Hematopoietic multipotent progenitor cell treated with erythropoietin and hydrocortisone succinate and interleukin-3 and kit ligand, for 17 days (in vitro differentiated cells): ENCODE measurements around the gene TBCEL.
"Not testable (repeated sequence)": the region's sequence is repeated elsewhere in the genome, so short reads cannot be mapped to it uniquely, and the experiment has no call there.

Experiments used
- DNase-seq: peaks from one replicate; pipeline ENCODE4 v3.0.0-alpha.2; 2015; ENCODE audit warnings: low spot score

The TBCEL gene

GRCh38 chr11:121029153-121029552 lies 5.3 kb downstream of the TBCEL start:
- DNase-seq: peak; percentile 16

- DNase-seq: no peak
Measured at GRCh38 chr11:121029813-121030445, 6.0 kb downstream of the TBCEL start.

GRCh38 chr11:121031167-121031566 lies 7.3 kb downstream of the TBCEL start:
- DNase-seq: no peak

GRCh38 chr11:121031648-121032047 lies 7.7 kb downstream of the TBCEL start:
- not testable (repeated sequence) for DNase-seq

- DNase-seq: peak; percentile 78
Measured at GRCh38 chr11:121032546-121032945, 8.6 kb downstream of the TBCEL start.

- no peak for DNase-seq
Measured at GRCh38 chr11:121033635-121034034, 9.7 kb downstream of the TBCEL start.

- DNase-seq: peak; percentile 78
Measured at GRCh38 chr11:121035169-121035755, 11.4 kb downstream of the TBCEL start.

GRCh38 chr11:121035780-121036179 lies 11.9 kb downstream of the TBCEL start:
- DNase-seq: peak; percentile 90

- DNase-seq: peak; percentile 85
Measured at GRCh38 chr11:121037016-121037415, 13.1 kb downstream of the TBCEL start.

- DNase-seq: peak; percentile 59
Measured at GRCh38 chr11:121038648-121039409, 14.9 kb downstream of the TBCEL start.

GRCh38 chr11:121039971-121040613 lies 16.2 kb downstream of the TBCEL start:
- no peak for DNase-seq

GRCh38 chr11:121040614-121041002 lies 16.7 kb downstream of the TBCEL start:
- DNase-seq: no peak

GRCh38 chr11:121041072-121041471 lies 17.2 kb downstream of the TBCEL start:
- no peak for DNase-seq

GRCh38 chr11:121042296-121042695 lies 18.4 kb downstream of the TBCEL start:
- no peak for DNase-seq

- no peak for DNase-seq
Measured at GRCh38 chr11:121047926-121048325, 24.0 kb downstream of the TBCEL start.

- DNase-seq: no peak
Measured at GRCh38 chr11:121048464-121049233, 24.7 kb downstream of the TBCEL start.

GRCh38 chr11:121053244-121053643 lies 29.3 kb downstream of the TBCEL start:
- no peak for DNase-seq

GRCh38 chr11:121054266-121054665 lies 30.4 kb downstream of the TBCEL start:
- DNase-seq: no peak

- no peak for DNase-seq
Measured at GRCh38 chr11:121055076-121055475, 31.2 kb downstream of the TBCEL start.

- no peak for DNase-seq
Measured at GRCh38 chr11:121057922-121058321, 34.0 kb downstream of the TBCEL start.

GRCh38 chr11:121058941-121059340 lies 35.0 kb downstream of the TBCEL start:
- DNase-seq: no peak

- DNase-seq: no peak
Measured at GRCh38 chr11:121059605-121060004, 35.7 kb downstream of the TBCEL start.
